Fibroblast of gingiva (primary cell): ENCODE data around the gene FBLN1.

ENCODE experiments used
- DNase-seq: peaks from one replicate; pipeline ENCODE4 v3.0.0-alpha.2; 2011; ENCODE audit warnings: low read depth

Gene FBLN1

GRCh38 chr22:45571089-45571488 is 68.4 kb downstream of the FBLN1 start:
- no peak for DNase-seq

- peak; percentile 56 for DNase-seq
Observed at GRCh38 chr22:45572444-45572843, 69.8 kb downstream of the FBLN1 start.

- DNase-seq = no peak
Observed at GRCh38 chr22:45574069-45574703, 71.5 kb downstream of the FBLN1 start.

GRCh38 chr22:45575173-45575572 is 72.5 kb downstream of the FBLN1 start:
- DNase-seq = no peak

DNA sequence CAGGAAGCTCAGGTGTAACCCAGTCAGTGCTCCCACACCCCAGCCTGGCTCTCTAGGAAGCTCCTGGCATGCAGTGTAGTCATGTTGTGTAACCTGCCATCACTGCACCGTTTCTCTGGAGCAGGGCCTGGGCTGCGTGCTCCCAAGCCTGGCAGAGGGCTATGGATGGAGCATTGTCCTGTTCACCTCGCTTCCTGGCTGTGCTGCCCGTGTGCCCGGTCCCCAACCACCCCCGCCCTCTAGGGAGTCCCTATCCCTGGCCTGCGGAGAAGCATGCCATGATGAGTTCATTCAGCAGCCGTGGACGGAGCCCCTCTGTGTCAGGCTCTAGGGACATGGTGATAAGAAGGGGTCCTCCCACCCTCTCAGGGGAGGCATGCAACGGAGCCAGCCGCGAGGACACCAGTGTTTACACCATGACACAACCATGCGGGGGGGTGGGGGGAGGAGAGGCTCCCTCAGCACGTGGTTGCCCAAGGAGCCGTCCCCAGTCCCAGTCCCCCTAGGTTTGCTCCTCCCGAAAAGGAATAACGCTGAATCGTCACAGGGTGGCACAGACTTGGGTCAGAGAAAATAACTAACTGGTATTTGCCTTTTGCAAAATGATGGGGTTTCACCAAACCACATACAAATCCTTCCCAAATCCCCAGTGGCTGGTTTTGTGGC is 73.1 kb downstream of the FBLN1 start:
- DNase-seq = no peak

GRCh38 chr22:45576273-45576625 is 73.6 kb downstream of the FBLN1 start:
- DNase-seq = no peak

GRCh38 chr22:45576730-45577464 is 74.2 kb downstream of the FBLN1 start:
- no peak for DNase-seq

GRCh38 chr22:45577746-45578523 is 75.3 kb downstream of the FBLN1 start:
- DNase-seq = peak; percentile 67

- no peak for DNase-seq
Observed at GRCh38 chr22:45578524-45579147, 76.0 kb downstream of the FBLN1 start.

DNA sequence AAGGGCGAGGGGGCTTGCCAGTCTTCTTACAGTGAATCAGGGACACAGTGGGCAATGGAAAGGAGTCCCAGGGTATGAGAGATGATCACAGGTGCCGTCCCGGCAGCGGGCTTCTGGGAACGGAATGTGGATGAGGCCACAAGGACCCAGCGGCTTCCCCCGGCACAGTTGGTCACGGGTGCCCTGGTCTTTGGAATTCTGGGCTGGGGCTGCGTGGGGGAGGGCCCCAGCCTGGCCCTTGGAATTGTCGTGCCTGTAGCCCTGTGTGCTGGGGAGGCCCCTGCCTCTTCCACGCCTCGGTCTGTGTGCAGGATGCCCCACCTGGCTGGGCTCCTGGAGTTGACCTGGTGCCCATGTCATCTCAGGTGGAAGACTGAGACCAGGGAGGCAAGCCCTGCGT is 76.6 kb downstream of the FBLN1 start:
- DNase-seq = no peak

- DNase-seq = no peak
Observed at GRCh38 chr22:45579806-45580725, 77.4 kb downstream of the FBLN1 start.

DNA sequence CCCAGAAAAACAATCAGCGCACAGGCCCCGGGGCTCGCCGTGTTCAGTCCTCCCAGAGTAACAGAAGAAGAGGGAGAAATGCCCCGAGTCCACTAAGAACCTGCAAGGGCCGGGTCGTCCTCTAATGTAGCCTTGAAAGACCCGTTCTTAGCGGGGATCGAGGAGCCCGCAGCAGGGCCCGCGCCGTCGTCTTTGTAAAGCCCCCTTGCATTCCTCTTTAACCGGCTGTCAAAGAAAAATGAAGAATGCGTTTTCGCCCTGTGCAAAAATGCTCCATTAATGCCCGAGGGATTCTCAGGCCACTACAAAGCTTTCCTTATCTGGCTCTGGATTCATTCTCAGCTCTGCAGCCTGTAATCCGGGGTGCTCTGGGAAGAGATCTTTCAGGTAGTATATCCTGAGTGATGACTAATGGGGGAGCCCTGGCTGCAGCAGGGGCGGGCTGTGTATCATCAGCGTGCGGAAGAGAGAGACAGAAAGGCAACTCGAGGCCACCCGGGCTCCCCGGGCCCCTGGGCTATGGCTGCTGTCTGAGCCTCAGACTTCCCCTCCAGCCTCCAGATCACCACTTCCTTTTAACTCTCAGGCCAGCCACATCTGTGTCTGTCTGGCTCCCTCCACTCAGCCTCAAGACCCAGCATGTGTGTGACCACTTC is 78.2 kb downstream of the FBLN1 start:
- no peak for DNase-seq

GRCh38 chr22:45581549-45582080 is 78.9 kb downstream of the FBLN1 start:
- no peak for DNase-seq

GRCh38 chr22:45582236-45582954 is 79.7 kb downstream of the FBLN1 start:
- DNase-seq = no peak

GRCh38 chr22:45582955-45583320 is 80.3 kb downstream of the FBLN1 start:
- DNase-seq = no peak

DNA sequence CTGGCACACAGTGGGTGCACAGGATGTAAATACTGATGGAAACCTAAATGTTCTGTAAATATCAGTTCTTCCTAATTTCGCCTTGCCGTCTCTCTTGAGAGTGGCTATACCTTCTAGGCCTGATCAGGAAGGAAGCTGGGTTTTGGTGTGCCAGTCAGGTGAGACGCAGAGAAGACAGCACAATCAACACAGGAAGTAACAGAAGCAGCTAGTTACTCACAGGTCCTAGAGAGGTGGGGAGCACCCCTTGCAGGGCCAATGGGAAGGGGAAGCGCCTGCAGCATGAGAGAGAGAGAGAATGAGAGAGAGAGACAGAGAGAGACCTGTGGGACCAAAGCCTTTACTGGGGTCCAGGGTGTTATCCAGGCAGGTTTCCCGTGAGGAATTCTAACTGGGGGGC is 80.8 kb downstream of the FBLN1 start:
- DNase-seq = no peak

DNA sequence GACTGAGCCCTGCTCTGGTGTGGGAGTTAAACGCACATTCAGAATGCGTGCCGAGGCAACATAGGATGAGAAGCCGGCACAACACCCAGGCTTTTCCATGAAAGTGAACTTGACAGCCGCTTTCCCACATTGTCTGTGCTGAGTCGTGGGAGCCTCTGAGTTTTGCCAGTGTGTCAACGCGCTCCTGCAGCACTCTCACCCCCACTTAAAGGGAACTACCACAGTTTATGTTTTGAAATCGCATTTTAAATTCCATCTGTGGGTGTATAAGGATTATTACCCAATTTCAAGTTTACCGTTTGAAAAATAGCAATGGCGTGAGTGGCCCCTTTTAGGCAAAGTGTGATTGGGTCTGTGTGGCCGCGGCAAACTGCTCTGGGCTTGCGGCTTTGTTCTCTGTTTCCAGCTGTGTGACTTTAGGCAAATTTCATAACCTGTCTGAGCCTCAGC is 81.5 kb downstream of the FBLN1 start:
- peak; percentile 83 for DNase-seq

DNA sequence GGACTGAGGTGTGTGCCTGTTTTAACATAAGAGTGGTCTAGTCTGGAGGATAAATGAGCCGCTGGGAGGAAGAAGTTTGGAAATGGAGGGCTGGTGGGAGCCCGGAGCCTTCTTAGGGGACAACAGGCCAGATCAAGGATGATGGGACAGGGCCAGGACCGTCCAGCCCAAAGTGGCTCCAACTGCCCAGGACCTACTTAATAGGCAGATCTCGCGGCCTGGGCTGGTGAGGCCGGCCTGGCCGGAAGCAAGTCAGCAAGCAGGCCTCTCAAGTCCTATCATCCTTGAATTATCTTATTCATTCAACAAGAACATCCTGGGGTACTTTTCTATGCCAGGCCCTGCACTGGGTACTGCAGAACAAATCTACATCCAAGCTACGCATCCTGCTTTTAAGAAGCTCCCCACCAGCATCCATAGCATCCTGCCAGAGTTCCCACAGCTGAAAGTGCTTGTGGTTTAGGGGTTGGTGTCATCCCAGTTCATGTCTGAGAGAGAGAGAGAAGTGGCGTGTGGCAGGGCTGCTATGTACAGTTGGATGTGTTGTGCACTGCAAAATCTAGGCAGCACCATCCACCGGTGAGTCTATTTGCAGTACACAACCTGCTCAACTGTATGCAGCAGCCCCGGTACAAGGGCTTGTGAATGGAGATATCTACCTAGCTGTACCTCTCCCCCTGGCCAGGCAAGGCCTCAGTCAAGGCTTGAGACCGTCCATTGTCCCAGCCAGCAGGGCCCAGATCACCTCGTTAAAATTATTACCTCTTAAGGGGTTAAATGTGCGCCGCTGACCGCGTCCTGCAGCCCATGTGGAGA is 82.1 kb downstream of the FBLN1 start:
- no peak for DNase-seq

DNA sequence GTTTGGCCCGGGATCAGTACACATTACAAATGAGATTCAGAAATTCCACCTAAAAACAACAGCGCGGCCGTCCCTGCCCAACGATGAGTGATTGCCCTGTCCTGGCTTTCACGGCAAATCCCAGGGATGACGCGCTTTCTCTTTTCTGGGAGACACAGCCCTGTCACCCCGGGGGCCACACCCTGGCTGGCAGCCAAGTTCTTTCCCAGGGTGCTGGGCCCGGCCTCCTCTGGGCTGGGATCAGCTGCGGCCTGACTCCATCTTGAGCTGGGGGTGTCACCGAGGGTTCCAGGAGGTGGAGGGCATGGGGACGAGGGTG is 82.7 kb downstream of the FBLN1 start:
- DNase-seq = peak; percentile 24
